22Rv1 (cell line): ENCODE results near the gene ZNF641.

Source experiments
- H3K27ac ChIP-seq: fragments of 450-650 bp; 2 replicates; pipeline ENCODE4 v1.5.1; 2017
- CTCF ChIP-seq: fragments of 450-650 bp; IDR thresholded peaks from 2 replicates; pipeline ENCODE4 v1.5.1; 2017; ENCODE audit warnings: mild to moderate bottlenecking
- ZFX ChIP-seq: fragments of 450-650 bp; IDR thresholded peaks from 2 replicates; pipeline ENCODE4 v1.6.1; 2017; ENCODE audit warnings: antibody characterized with exemption, borderline replicate concordance

The ZNF641 gene

GRCh38 chr12:48350249-48351021 lies at the start of gene ZNF641:
Gene ZNF641 (minus strand): TSS chr12:48350919. CDS start chr12:48348090, 2,829 bp downstream.
- H3K27ac ChIP-seq, result peak within 1 kb of the TSS; percentile 83

GRCh38 chr12:48390026-48390425 lies 39.3 kb upstream of the ZNF641 start:
- H3K27ac ChIP-seq, result no peak overlapping the region
- TF ChIP-seq CTCF (no peak), ZFX (no peak)

More at GRCh38 chr12:48350249-48351021, at the start of gene ZNF641:
- TF ChIP-seq ZFX (no peak), CTCF (no peak)

GRCh38 chr12:48389409-48389808 lies 38.7 kb upstream of the ZNF641 start:
- no peak overlapping the region for H3K27ac ChIP-seq
- no peak for TF ChIP-seq CTCF
- TF ChIP-seq ZFX, result no peak

- no peak for TF ChIP-seq CTCF
- H3K27ac ChIP-seq, result no peak overlapping the region
Measured at GRCh38 chr12:48388938-48389337, 38.2 kb upstream of the ZNF641 start.

GRCh38 chr12:48388460-48388859 lies 37.7 kb upstream of the ZNF641 start:
- no peak overlapping the region for H3K27ac ChIP-seq
- TF ChIP-seq ZFX (no peak), CTCF (no peak)

- H3K27ac ChIP-seq, result no peak overlapping the region
- no peak for TF ChIP-seq ZFX
- TF ChIP-seq CTCF, result no peak
Measured at GRCh38 chr12:48380596-48380995, 29.9 kb upstream of the ZNF641 start.

- no peak for TF ChIP-seq ZFX
- no peak overlapping the region for H3K27ac ChIP-seq
Measured at GRCh38 chr12:48379794-48380193, 29.1 kb upstream of the ZNF641 start.

- no peak overlapping the region for H3K27ac ChIP-seq
- TF ChIP-seq CTCF, result no peak
- TF ChIP-seq ZFX, result no peak
Measured at GRCh38 chr12:48377646-48378045, 26.9 kb upstream of the ZNF641 start.
